ENCODE data around the gene PTPN2.

DNA sequence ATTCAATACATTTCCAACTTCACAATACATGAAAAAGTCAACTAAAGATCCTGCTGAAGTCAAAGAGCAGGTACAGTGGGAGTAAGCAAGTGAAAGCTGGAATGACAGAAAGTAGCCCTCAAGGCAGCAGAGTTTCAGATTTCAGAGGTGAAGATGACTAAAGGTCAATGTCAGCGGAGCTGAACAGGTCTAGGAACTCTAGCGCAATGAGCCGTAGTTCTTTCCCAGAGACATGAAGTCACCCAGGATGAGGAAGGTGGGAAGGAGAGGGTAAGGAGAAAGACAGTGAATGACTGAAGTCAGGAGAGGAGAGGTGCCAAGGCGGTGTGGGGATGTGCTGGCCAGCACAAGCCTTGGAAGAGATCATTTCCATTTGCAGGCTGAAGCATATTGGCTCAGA, 28.1 kb downstream of the PTPN2 start:
- TF ChIP-seq, protein P1, sequence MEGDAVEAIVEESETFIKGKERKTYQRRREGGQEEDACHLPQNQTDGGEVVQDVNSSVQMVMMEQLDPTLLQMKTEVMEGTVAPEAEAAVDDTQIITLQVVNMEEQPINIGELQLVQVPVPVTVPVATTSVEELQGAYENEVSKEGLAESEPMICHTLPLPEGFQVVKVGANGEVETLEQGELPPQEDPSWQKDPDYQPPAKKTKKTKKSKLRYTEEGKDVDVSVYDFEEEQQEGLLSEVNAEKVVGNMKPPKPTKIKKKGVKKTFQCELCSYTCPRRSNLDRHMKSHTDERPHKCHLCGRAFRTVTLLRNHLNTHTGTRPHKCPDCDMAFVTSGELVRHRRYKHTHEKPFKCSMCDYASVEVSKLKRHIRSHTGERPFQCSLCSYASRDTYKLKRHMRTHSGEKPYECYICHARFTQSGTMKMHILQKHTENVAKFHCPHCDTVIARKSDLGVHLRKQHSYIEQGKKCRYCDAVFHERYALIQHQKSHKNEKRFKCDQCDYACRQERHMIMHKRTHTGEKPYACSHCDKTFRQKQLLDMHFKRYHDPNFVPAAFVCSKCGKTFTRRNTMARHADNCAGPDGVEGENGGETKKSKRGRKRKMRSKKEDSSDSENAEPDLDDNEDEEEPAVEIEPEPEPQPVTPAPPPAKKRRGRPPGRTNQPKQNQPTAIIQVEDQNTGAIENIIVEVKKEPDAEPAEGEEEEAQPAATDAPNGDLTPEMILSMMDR (IDR thresholded peaks at IDR 0.05): no peak
- no peak for TF ChIP-seq POLR2A (IDR thresholded peaks at IDR 0.05)

Measured in right lobe of liver (tissue), 4 donors.